Endothelial cell of umbilical vein (primary cell): ENCODE data around the gene MYRFL. TPM values are rescaled to one million over a fixed set of nuclear protein-coding genes. Genes with fewer than 3 reads are reported as not detected.

ENCODE experiments used
- BruUV-seq: library from RNA; stranded (reverse); fragments of 400-500 nt; replicated peaks from 2 replicates; lab custom pipeline; 2021; lab: Mats Ljungman, UMichigan
- CTCF ChIA-PET: fragments of 300-600, 350-600 bp; sonication (Branson Sonifier 250); formaldehyde crosslinking; loops from one replicate; lab custom pipeline; 2021; ENCODE audit warnings: antibody characterized with exemption, inconsistent platforms; lab: Charles Lee
- POLR2A ChIA-PET: fragments of 300-600, 350-600 bp; sonication (Branson Sonifier 250); formaldehyde crosslinking; loops from one replicate; lab custom pipeline; 2021; ENCODE audit warnings: antibody characterized with exemption, inconsistent platforms; lab: Charles Lee
- DNase-seq: peaks from one replicate; pipeline ENCODE4 v3.0.0-alpha.2; 2011; ENCODE audit warnings: low read depth, low spot score
- FAIRE-seq: peaks from 2 replicates; lab custom pipeline; 2011; peaks lifted over from hg19 to GRCh38; lab: Jason Lieb, UNC
- H2AFZ ChIP-seq: 2 replicates; pipeline ENCODE4 v1.6.0; 2012; ENCODE audit warnings: low read depth, low read length, control low read depth, inconsistent platforms
- H3K27ac ChIP-seq: 2 replicates; pipeline ENCODE4 v1.5.1; 2011; ENCODE audit warnings: low read depth, mild to moderate bottlenecking, control low read depth, low read length, moderate library complexity; ENCODE audit not compliant: insufficient read depth
- H3K27me3 ChIP-seq, 2 experiments: 2 replicates each; pipeline versions ENCODE4 v1.6.0 to v1.6.1; 2011; ENCODE audit warnings: low read length in 2 of 2, mixed read lengths in 1 of 2; ENCODE audit not compliant: control insufficient read depth in 2 of 2, insufficient read depth in 2 of 2
- H3K36me3 ChIP-seq, 2 experiments: 2 replicates in 1 of 2; 3 replicates in 1 of 2; pipeline ENCODE4 v1.5.1; 2011; ENCODE audit warnings: low read length in 2 of 2, mild to moderate bottlenecking in 1 of 2, moderate library complexity in 1 of 2; ENCODE audit not compliant: control insufficient read depth in 2 of 2, insufficient read depth in 2 of 2; ENCODE audit errors: extremely low read depth in 1 of 2
- H3K4me1 ChIP-seq: 3 replicates; pipeline ENCODE4 v1.5.1; 2011; ENCODE audit warnings: mild to moderate bottlenecking, low read length; ENCODE audit not compliant: control insufficient read depth, insufficient read depth; ENCODE audit errors: extremely low read depth
- H3K4me2 ChIP-seq: 2 replicates; pipeline ENCODE4 v1.6.1; 2011; ENCODE audit warnings: low read length, control low read depth, mixed read lengths; ENCODE audit not compliant: insufficient read depth
- H3K4me3 ChIP-seq, 3 experiments: fragments of 200-600 bp in 1 of 3; sonication (generic), shearing (Covaris generic) in 1 of 3; replicated peaks in 1 of 3; 2 replicates each; pipeline ENCODE4 v1.5.1; 2011 to 2016; ENCODE audit warnings: control low read depth in 3 of 3, low read length in 3 of 3, mild to moderate bottlenecking in 2 of 3, inconsistent platforms in 1 of 3, low read depth in 1 of 3, moderate library complexity in 1 of 3; ENCODE audit not compliant: insufficient read depth in 1 of 3
- H3K79me2 ChIP-seq: 2 replicates; pipeline ENCODE4 v1.6.0; 2012; ENCODE audit warnings: low read length, inconsistent platforms; ENCODE audit not compliant: control insufficient read depth, insufficient read depth
- H3K9ac ChIP-seq: replicated peaks from 2 replicates; pipeline ENCODE3; 2011; ENCODE audit warnings: low read length, control low read depth; ENCODE audit not compliant: insufficient read depth; ENCODE audit errors: extremely low read depth
- H3K9me1 ChIP-seq: replicated peaks from 3 replicates; pipeline ENCODE4 v1.6.0; 2011; ENCODE audit warnings: mild to moderate bottlenecking, low read length; ENCODE audit not compliant: control insufficient read depth, insufficient read depth; ENCODE audit errors: extremely low read depth
- H3K9me3 ChIP-seq: replicated peaks from 2 replicates; pipeline ENCODE4 v1.5.1; 2012; ENCODE audit warnings: low read length, inconsistent platforms; ENCODE audit not compliant: control insufficient read depth, insufficient read depth
- H4K20me1 ChIP-seq: replicated peaks from 2 replicates; pipeline ENCODE3; 2011; ENCODE audit warnings: mild to moderate bottlenecking, low read length; ENCODE audit not compliant: control insufficient read depth, insufficient read depth; ENCODE audit errors: extremely low read depth
- EZH2 ChIP-seq: IDR thresholded peaks from 2 replicates; pipeline ENCODE4 v1.6.1; 2012; ENCODE audit warnings: borderline replicate concordance, low read depth, mild to moderate bottlenecking, moderate library complexity, low read length, inconsistent platforms; ENCODE audit not compliant: severe bottlenecking
- FOS ChIP-seq: IDR thresholded peaks from 2 replicates; pipeline ENCODE4 v1.6.1; 2011; ENCODE audit warnings: mild to moderate bottlenecking, low read length, moderate library complexity, borderline replicate concordance; ENCODE audit not compliant: insufficient read depth
- GATA2 ChIP-seq: IDR thresholded peaks from 2 replicates; pipeline ENCODE4 v1.7.0; 2011; ENCODE audit warnings: low read depth, mild to moderate bottlenecking, moderate library complexity, mixed read lengths, low read length; ENCODE audit not compliant: insufficient read length, insufficient read depth
- JUN ChIP-seq: IDR thresholded peaks from 2 replicates; pipeline ENCODE4 v1.6.1; 2011; ENCODE audit warnings: borderline replicate concordance, low read depth; ENCODE audit not compliant: insufficient read length, insufficient read depth
- MYC ChIP-seq: IDR thresholded peaks from one replicate; pipeline ENCODE4 v1.6.1; 2011; ENCODE audit warnings: mild to moderate bottlenecking, low read depth, low read length
- POLR2A ChIP-seq: IDR thresholded peaks from 2 replicates; pipeline ENCODE4 v1.6.1; 2012; ENCODE audit warnings: low read depth, mild to moderate bottlenecking, control low read depth, low read length
- POLR2AphosphoS5 ChIP-seq: IDR thresholded peaks from 2 replicates; pipeline ENCODE4 v1.6.1; 2012; ENCODE audit warnings: low read depth, mild to moderate bottlenecking, control low read depth, low read length, moderate library complexity; ENCODE audit not compliant: insufficient read depth
- dilution Hi-C: fragments of 300-500 bp; cut with MboI; formaldehyde crosslinking; loops from one replicate; pipeline ENCODE4 v1.15.0; 2019; ENCODE audit warnings: low sequenced_read_pairs; ENCODE audit not compliant: extremely low pct_ligation_motif_present
- intact Hi-C: fragments of 100-400 bp; cut with micrococcal nuclease; formaldehyde crosslinking; loops from one replicate; pipeline ENCODE4 v1.10.0; 2022
- polyA plus RNA-seq, 4 experiments: library from polyadenylated mRNA; depleted of rRNA in 3 of 4; stranded (reverse) in 3 of 4; unstranded in 1 of 4; fragments of >200 nt; gene quantifications; 2 replicates each; pipeline versions ENCODE4 v1.2.1 to v1.2.3, GENCODE V29; 2011 to 2012; ENCODE audit warnings: missing spikeins in 1 of 4
- total RNA-seq: library from RNA; stranded (reverse); gene quantifications from 2 replicates; pipeline ENCODE4 v1.2.3, GENCODE V29; 2021
- TF ChIP-seq, protein P1 (sequence below), 2 donors: IDR thresholded peaks; 1 replicate in 1 of 2; 2 replicates in 1 of 2; pipeline ENCODE4 v1.5.1; 2011; ENCODE audit warnings: low read length in 2 of 2, mild to moderate bottlenecking in 2 of 2, moderate library complexity in 2 of 2, control low read depth in 1 of 2, inconsistent platforms in 1 of 2, low read depth in 1 of 2; ENCODE audit not compliant: insufficient read depth in 1 of 2; ENCODE audit errors: extremely low read depth in 1 of 2
- TF ChIP-seq, protein P2 (sequence below): IDR thresholded peaks from 2 replicates; pipeline ENCODE4 v1.6.1; 2011; ENCODE audit not compliant: insufficient read depth, insufficient read length

MYRFL gene
- total and polyA plus RNA-seq, 2 donors (not counting 3 experiments of a cell fraction or from before 2014, with no cell fraction given): not detected

DNA sequence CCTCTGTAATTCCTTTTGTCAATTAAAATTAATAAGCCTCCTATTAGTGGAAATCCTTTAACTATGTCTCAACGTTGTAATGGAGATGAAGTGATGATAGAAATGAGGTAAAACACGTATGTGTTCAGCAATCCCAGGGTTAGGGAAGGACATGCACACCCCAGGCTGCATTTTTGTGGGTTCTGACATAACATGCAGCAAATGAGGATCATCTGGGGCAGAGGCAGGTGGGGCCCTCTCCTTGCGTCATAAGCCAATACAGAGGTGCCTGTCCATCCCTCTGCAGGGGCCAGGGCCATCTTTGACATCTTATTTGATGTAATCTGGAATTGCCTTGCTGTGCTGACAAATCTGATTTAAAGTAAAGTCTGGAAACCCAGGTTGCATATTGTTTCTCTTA is 73.2 kb downstream of the MYRFL start:
- no peaks in the 10 kb centered on the region for H3K9me3 ChIP-seq
- no peak overlapping the region for H2AFZ ChIP-seq
- DNase-seq: no peak
- no peak overlapping the region for H3K27ac ChIP-seq
- no peaks in the 10 kb centered on the region for H3K27me3 ChIP-seq
- TF ChIP-seq, protein P1, sequence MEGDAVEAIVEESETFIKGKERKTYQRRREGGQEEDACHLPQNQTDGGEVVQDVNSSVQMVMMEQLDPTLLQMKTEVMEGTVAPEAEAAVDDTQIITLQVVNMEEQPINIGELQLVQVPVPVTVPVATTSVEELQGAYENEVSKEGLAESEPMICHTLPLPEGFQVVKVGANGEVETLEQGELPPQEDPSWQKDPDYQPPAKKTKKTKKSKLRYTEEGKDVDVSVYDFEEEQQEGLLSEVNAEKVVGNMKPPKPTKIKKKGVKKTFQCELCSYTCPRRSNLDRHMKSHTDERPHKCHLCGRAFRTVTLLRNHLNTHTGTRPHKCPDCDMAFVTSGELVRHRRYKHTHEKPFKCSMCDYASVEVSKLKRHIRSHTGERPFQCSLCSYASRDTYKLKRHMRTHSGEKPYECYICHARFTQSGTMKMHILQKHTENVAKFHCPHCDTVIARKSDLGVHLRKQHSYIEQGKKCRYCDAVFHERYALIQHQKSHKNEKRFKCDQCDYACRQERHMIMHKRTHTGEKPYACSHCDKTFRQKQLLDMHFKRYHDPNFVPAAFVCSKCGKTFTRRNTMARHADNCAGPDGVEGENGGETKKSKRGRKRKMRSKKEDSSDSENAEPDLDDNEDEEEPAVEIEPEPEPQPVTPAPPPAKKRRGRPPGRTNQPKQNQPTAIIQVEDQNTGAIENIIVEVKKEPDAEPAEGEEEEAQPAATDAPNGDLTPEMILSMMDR (IDR thresholded peaks at IDR 0.05; ENCODE audit: extremely low read depth in 1 of 2, insufficient read depth in 1 of 2, low read depth in 1 of 2, low read length in 2 of 2): no peak
- TF ChIP-seq EZH2 (no peak), POLR2A (no peak), GATA2 (no peak), JUN (no peak), MYC (no peak), FOS (no peak), POLR2AphosphoS5 (no peak)
- TF ChIP-seq, protein P2, sequence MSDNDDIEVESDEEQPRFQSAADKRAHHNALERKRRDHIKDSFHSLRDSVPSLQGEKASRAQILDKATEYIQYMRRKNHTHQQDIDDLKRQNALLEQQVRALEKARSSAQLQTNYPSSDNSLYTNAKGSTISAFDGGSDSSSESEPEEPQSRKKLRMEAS: no peak
- peaks cover 12% of the 10 kb centered on the region for H3K4me1 ChIP-seq
- no peak overlapping the region for H3K4me2 ChIP-seq
- no peak overlapping the region for H3K9ac ChIP-seq
- intact Hi-C loops (no loop called here), dilution Hi-C loops (no loop called here)
- POLR2A ChIA-PET: no interaction called here
- no peaks in the 10 kb centered on the region for H3K36me3 ChIP-seq
- no peak overlapping the region for H3K4me3 ChIP-seq
- no TSS peak for BruUV-seq
- H3K9me1 ChIP-seq: no peaks in the 10 kb centered on the region
- H4K20me1 ChIP-seq: no peaks in the 10 kb centered on the region
- H3K79me2 ChIP-seq: no peaks in the 10 kb centered on the region
- CTCF ChIA-PET: interaction anchor here (1.5 to 1.9 kb wide), 2 partner anchors 19 to 679 kb away, joined by 4 to 6 read pairs; no protein-coding TSS in a partner anchor
- no peak for FAIRE-seq
